K562 (cell line): ENCODE measurements around the gene DNAJB14. TPM values are rescaled to one million over a fixed set of nuclear protein-coding genes. Genes with fewer than 3 reads are reported as not detected.

ENCODE experiments used
- ATF1 ChIP-seq, 2 experiments: fragments of 450-650 bp in 1 of 2; IDR thresholded peaks; 2 replicates each; pipeline ENCODE4 v1.6.1; 2016; ENCODE audit warnings: missing compliant biosample characterization in 1 of 2, missing genetic modification characterization in 1 of 2
- BCL6 ChIP-seq: fragments of 250-450 bp; sonication (Bioruptor Pico); IDR thresholded peaks from 2 replicates; pipeline ENCODE4 v1.4.0; 2020
- BHLHE40 ChIP-seq: IDR thresholded peaks from 2 replicates; pipeline ENCODE4 v1.6.1; 2011; ENCODE audit warnings: low read length, improper control_type of control experiment
- CBX1 ChIP-seq: sonication (generic); IDR thresholded peaks from 2 replicates; pipeline ENCODE4 v1.6.1; 2016; ENCODE audit warnings: antibody characterized with exemption, low read depth, mild to moderate bottlenecking
- HNRNPLL ChIP-seq: fragments of 200-400 bp; formaldehyde crosslinking; IDR thresholded peaks from 2 replicates; pipeline ENCODE4 v1.6.1; 2017; ENCODE audit warnings: low read length, low read depth, mild to moderate bottlenecking; ENCODE audit not compliant: poor library complexity, severe bottlenecking
- LEF1 ChIP-seq: fragments of 450-650 bp; IDR thresholded peaks from 2 replicates; pipeline ENCODE4 v1.6.1; 2016; ENCODE audit warnings: mild to moderate bottlenecking
- MAX ChIP-seq: sonication (generic); formaldehyde crosslinking; IDR thresholded peaks from 2 replicates; pipeline ENCODE4 v1.9.0; 2022; ENCODE audit warnings: mild to moderate bottlenecking, missing genetic modification reagents
- MLLT1 ChIP-seq, 2 experiments: fragments of 450-650 bp; IDR thresholded peaks; 2 replicates each; pipeline ENCODE4 v1.6.1; 2016
- MTA3 ChIP-seq: fragments of 450-650 bp; formaldehyde crosslinking; IDR thresholded peaks from 2 replicates; pipeline ENCODE4 v1.6.1; 2017; ENCODE audit warnings: mild to moderate bottlenecking, borderline replicate concordance
- NBN ChIP-seq: fragments of 450-650 bp; IDR thresholded peaks from 2 replicates; pipeline ENCODE4 v1.6.1; 2016; ENCODE audit warnings: low read depth, mild to moderate bottlenecking
- NEUROD1 ChIP-seq: fragments of 150-350 bp; IDR thresholded peaks from 2 replicates; pipeline ENCODE4 v1.6.1; 2014; ENCODE audit warnings: borderline replicate concordance, low read length, low read depth; ENCODE audit not compliant: partially characterized antibody
- PHTF2 ChIP-seq: fragments of 250-450 bp; sonication (Bioruptor Pico); IDR thresholded peaks from 2 replicates; pipeline ENCODE4 v1.5.0; 2021; ENCODE audit warnings: mild to moderate bottlenecking
- PTBP1 ChIP-seq: fragments of 200-400 bp; formaldehyde crosslinking; IDR thresholded peaks from 2 replicates; pipeline ENCODE4 v1.6.1; 2017; ENCODE audit warnings: low read depth, low read length
- RBM39 ChIP-seq: fragments of 200-400 bp; formaldehyde crosslinking; optimal IDR thresholded peaks from 2 replicates; pipeline ENCODE3; 2018; ENCODE audit warnings: low read depth, low read length
- SRSF3 ChIP-seq: fragments of 200-400 bp; formaldehyde crosslinking; IDR thresholded peaks from 2 replicates; pipeline ENCODE4 v1.6.1; 2016; ENCODE audit warnings: mild to moderate bottlenecking, low read length, moderate library complexity; ENCODE audit not compliant: insufficient read depth
- STAT6 ChIP-seq: sonication (generic); formaldehyde crosslinking; IDR thresholded peaks from 2 replicates; pipeline ENCODE4 v1.8.1; 2023; ENCODE audit warnings: mild to moderate bottlenecking, missing genetic modification reagents
- TAF7 ChIP-seq: fragments of 450-650 bp; IDR thresholded peaks from 2 replicates; pipeline ENCODE4 v1.6.1; 2016; ENCODE audit warnings: missing genetic modification characterization, missing compliant biosample characterization
- THAP12 ChIP-seq: fragments of 250-450 bp; sonication (Bioruptor Pico); IDR thresholded peaks from 2 replicates; pipeline ENCODE4 v1.9.0; 2021; ENCODE audit warnings: mild to moderate bottlenecking, inconsistent platforms
- YBX1 ChIP-seq: fragments of 450-650 bp; IDR thresholded peaks from 2 replicates; pipeline ENCODE4 v1.7.1; 2016; ENCODE audit warnings: mild to moderate bottlenecking
- ZKSCAN3 ChIP-seq: fragments of 250-450 bp; sonication (Bioruptor Pico); IDR thresholded peaks from 2 replicates; pipeline ENCODE4 v1.4.0; 2020
- ZNF253 ChIP-seq: fragments of 250-450 bp; sonication (Bioruptor Pico); conservative IDR thresholded peaks from 2 replicates; pipeline ENCODE4 v1.6.1; 2021; ENCODE audit warnings: mild to moderate bottlenecking
- ZNF766 ChIP-seq: fragments of 200-800 bp; sonication (Bioruptor generic); conservative IDR thresholded peaks from 2 replicates; pipeline ENCODE4 v1.6.1; 2016; ENCODE audit warnings: missing genetic modification characterization, missing compliant biosample characterization
- polyA plus RNA-seq, 8 experiments: library from polyadenylated mRNA; depleted of rRNA in 4 of 8; stranded (reverse) in 5 of 8; unstranded in 3 of 8; fragments of >200 nt; fragmentation: Nextera tagmentation in 2 of 8; fragmentation: Illumina TruSeq in 1 of 8; extraction: Ambion mirVana in 2 of 8; extraction: Trizol in 1 of 8; gene quantifications; 2 replicates each; pipeline versions ENCODE4 v1.2.1 to v1.2.3, GENCODE V29; 2011 to 2014; ENCODE audit warnings: inconsistent platforms in 1 of 8, missing spikeins in 1 of 8
- total RNA-seq, 7 experiments: library from RNA; depleted of rRNA in 6 of 7; stranded (reverse); fragments of >200 nt in 6 of 7; fragmentation: Illumina TruSeq in 2 of 7; extraction: Trizol in 2 of 7; gene quantifications; 2 replicates each; pipeline versions ENCODE4 v1.2.1 to v1.2.3, GENCODE V29; 2011 to 2021; ENCODE audit warnings: low replicate concordance in 1 of 7

The DNAJB14 gene
- total and polyA plus RNA-seq, 9 of the 15 experiments (the other 6 are each of a cell fraction or from before 2014, with no cell fraction given), result 5.5 to 28.0 (median 12.7) TPM

GRCh38 chr4:99949999-99950912, 3.8 kb upstream of the DNAJB14 start, which contains the start of gene H2AZ1 (continued):
- TF ChIP-seq LEF1 (peak; percentile 28; the same call in 1 of the 2 replicates), SRSF3 (0 out of 2 replicates have a peak, but pooled peaks have one; percentile 61), ZNF253 (CRISPR knock-in tag) (no peak), TAF7 (peak; percentile 98), THAP12 (CRISPR knock-in tag) (peak; percentile 77), ZKSCAN3 (CRISPR knock-in tag) (no peak), MTA3 (peak; percentile 98), NBN (0 out of 2 replicates have a peak, but pooled peaks have one; percentile 55), PHTF2 (CRISPR knock-in tag) (0 out of 2 replicates have a peak, but pooled peaks have one; percentile 73), MLLT1 (IDR thresholded peaks at IDR 0.05) (peak; percentile 91 to 93), STAT6 (CRISPR knock-in tag) (peak; percentile 46; the same call in 1 of the 2 replicates), HNRNPLL (peak; percentile 77), ZNF766 (CRISPR knock-in tag) (no peak), BCL6 (no peak), PTBP1 (peak; percentile 60; the same call in 1 of the 2 replicates), NEUROD1 (peak; percentile 71), YBX1 (no peak), MAX (CRISPR knock-in tag) (peak; percentile 73), ATF1 (CRISPR knock-in tag; IDR thresholded peaks at IDR 0.05) (no peak), ATF1 (tag; IDR thresholded peaks at IDR 0.05) (peak; percentile 80), BHLHE40 (peak; percentile 97), RBM39 (peak; percentile 96), CBX1 (peak; percentile 83)
